Measurements from ENCODE around the gene ZNF316.

Gene ZNF316

DNA sequence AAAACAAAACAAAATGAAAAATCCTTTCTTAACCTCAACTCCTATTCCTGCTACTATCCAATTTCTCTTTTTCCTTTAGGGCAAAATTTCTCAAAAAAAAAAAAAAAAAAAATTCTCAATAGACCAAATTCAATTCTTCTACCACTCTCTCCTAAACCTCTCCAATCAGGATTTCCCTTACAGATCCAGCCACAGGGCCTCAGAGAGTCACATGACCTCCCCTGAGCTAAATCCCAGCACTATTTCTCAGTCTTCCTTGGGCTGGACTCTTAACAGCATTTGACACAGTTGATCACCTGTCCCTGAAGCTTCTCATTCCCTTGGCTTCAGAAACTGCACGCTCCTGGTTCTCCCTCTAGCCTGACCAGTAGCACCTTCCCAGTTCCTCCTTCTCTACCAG is 64.7 kb downstream of the ZNF316 start:
- DNase-seq: no peak
